Hepatocyte (in vitro differentiated cells): ENCODE measurements around the gene SUMF2.

ENCODE experiments used
- CTCF ChIP-seq: fragments of 200-600 bp; sonication (generic); IDR thresholded peaks from 2 replicates; pipeline ENCODE4 v1.5.1; 2016; ENCODE audit warnings: antibody characterized with exemption, mild to moderate bottlenecking; ENCODE audit not compliant: poor library complexity
- EZH2 ChIP-seq: fragments of 200-600 bp; sonication (generic); IDR thresholded peaks from 2 replicates; pipeline ENCODE4 v1.6.1; 2016; ENCODE audit warnings: antibody characterized with exemption, mild to moderate bottlenecking, borderline replicate concordance
- EZH2phosphoT487 ChIP-seq: fragments of 200-600 bp; sonication (generic); IDR thresholded peaks from one replicate; pipeline ENCODE4 v1.6.1; 2018; ENCODE audit warnings: antibody characterized with exemption, mild to moderate bottlenecking, low read depth, moderate library complexity; ENCODE audit not compliant: unreplicated experiment, severe bottlenecking

- TF ChIP-seq CTCF (no peak), EZH2 (no peak), EZH2phosphoT487 (no peak)
Observed at GRCh38 chr7:56053379-56053778, 10.7 kb upstream of the SUMF2 start.
